WTC11 (cell line): ENCODE data around the gene ANKRD13A. TPM values are rescaled to one million over a fixed set of nuclear protein-coding genes. Genes with fewer than 3 reads are reported as not detected.

Experiments
- ATAC-seq: fragments of 200-7000 bp; cut with Tn5 transposase; 2 replicates; pipeline ENCODE4 v1.10.0; 2021; ENCODE audit warnings: mild to moderate bottlenecking, moderate library complexity
- CTCF ChIA-PET: fragments of 300-600 bp; sonication (Branson Sonifier 250); formaldehyde crosslinking; loops from one replicate; lab custom pipeline; 2021; ENCODE audit warnings: antibody characterized with exemption; lab: Charles Lee
- POLR2A ChIA-PET: fragments of 350-600 bp; sonication (Branson Sonifier 250); formaldehyde crosslinking; loops from one replicate; lab custom pipeline; 2021; ENCODE audit warnings: antibody characterized with exemption; lab: Charles Lee
- DNase-seq: peaks from one replicate; pipeline ENCODE4 v3.0.0; 2021; ENCODE audit warnings: low spot score
- H3K27ac Mint-ChIP-seq: 2 replicates; pipeline ENCODE4 v1.8.0; 2021; ENCODE audit warnings: mixed read lengths
- H3K27me3 Mint-ChIP-seq: 2 replicates; pipeline ENCODE4 v1.8.0; 2021; ENCODE audit warnings: low read depth, mild to moderate bottlenecking, moderate library complexity, mixed read lengths
- H3K36me3 Mint-ChIP-seq: 2 replicates; pipeline ENCODE4 v1.8.0; 2021; ENCODE audit warnings: mixed read lengths
- H3K4me1 Mint-ChIP-seq: 2 replicates; pipeline ENCODE4 v1.8.0; 2022; ENCODE audit warnings: mixed read lengths
- H3K4me3 Mint-ChIP-seq: 2 replicates; pipeline ENCODE4 v1.8.0; 2021; ENCODE audit warnings: mild to moderate bottlenecking, moderate library complexity, mixed read lengths
- H3K9me3 Mint-ChIP-seq: 2 replicates; pipeline ENCODE4 v1.8.0; 2021; ENCODE audit warnings: mixed read lengths
- E2F1 ChIP-seq: sonication (generic); formaldehyde crosslinking; IDR thresholded peaks from 2 replicates; pipeline ENCODE4 v1.8.0; 2022; ENCODE audit warnings: mild to moderate bottlenecking, missing genetic modification reagents
- E2F5 ChIP-seq: sonication (generic); formaldehyde crosslinking; IDR thresholded peaks from 2 replicates; pipeline ENCODE4 v1.8.1; 2022; ENCODE audit warnings: mild to moderate bottlenecking, moderate library complexity, missing genetic modification reagents
- FOXP4 ChIP-seq: sonication (generic); formaldehyde crosslinking; IDR thresholded peaks from 2 replicates; pipeline ENCODE4 v1.8.0; 2022; ENCODE audit warnings: mild to moderate bottlenecking, missing genetic modification reagents
- GABPB1 ChIP-seq: sonication (generic); formaldehyde crosslinking; IDR thresholded peaks from 2 replicates; pipeline ENCODE4 v1.8.1; 2023; ENCODE audit warnings: mild to moderate bottlenecking, missing genetic modification reagents
- HMGXB4 ChIP-seq: sonication (generic); formaldehyde crosslinking; IDR thresholded peaks from 2 replicates; pipeline ENCODE4 v1.8.1; 2023; ENCODE audit warnings: mild to moderate bottlenecking, moderate library complexity, missing genetic modification reagents
- IRF2 ChIP-seq: sonication (generic); formaldehyde crosslinking; IDR thresholded peaks from 2 replicates; pipeline ENCODE4 v1.8.0; 2022; ENCODE audit warnings: low read depth, missing genetic modification reagents, borderline replicate concordance
- JAZF1 ChIP-seq: fragments of 250-450 bp; sonication (Bioruptor Pico); IDR thresholded peaks from 2 replicates; pipeline ENCODE4 v1.9.0; 2021; ENCODE audit warnings: moderate library complexity, mild to moderate bottlenecking, inconsistent platforms
- KAT7 ChIP-seq: sonication (generic); formaldehyde crosslinking; IDR thresholded peaks from 2 replicates; pipeline ENCODE4 v1.8.1; 2023; ENCODE audit warnings: missing genetic modification reagents, mild to moderate bottlenecking, borderline replicate concordance
- MAX ChIP-seq: sonication (generic); formaldehyde crosslinking; IDR thresholded peaks from 2 replicates; pipeline ENCODE4 v1.8.0; 2022; ENCODE audit warnings: mild to moderate bottlenecking, missing genetic modification reagents
- NFYB ChIP-seq: sonication (generic); formaldehyde crosslinking; conservative IDR thresholded peaks from 2 replicates; pipeline ENCODE4 v1.8.0; 2022; ENCODE audit warnings: low read depth, missing genetic modification reagents
- NR1H2 ChIP-seq: sonication (generic); formaldehyde crosslinking; IDR thresholded peaks from 2 replicates; pipeline ENCODE4 v1.9.0; 2021; ENCODE audit warnings: mild to moderate bottlenecking, moderate library complexity, missing genetic modification reagents
- OVOL2 ChIP-seq: fragments of 250-450 bp; sonication (Bioruptor Pico); IDR thresholded peaks from 2 replicates; pipeline ENCODE4 v1.9.0; 2021; ENCODE audit warnings: mild to moderate bottlenecking, borderline replicate concordance
- PRRX2 ChIP-seq: fragments of 250-450 bp; sonication (Bioruptor Pico); IDR thresholded peaks from 2 replicates; pipeline ENCODE4 v1.8.0; 2021; ENCODE audit warnings: mild to moderate bottlenecking
- SP1 ChIP-seq: sonication (generic); formaldehyde crosslinking; conservative IDR thresholded peaks from 2 replicates; pipeline ENCODE4 v1.8.1; 2022; ENCODE audit warnings: missing genetic modification reagents
- STAT6 ChIP-seq: sonication (generic); formaldehyde crosslinking; conservative IDR thresholded peaks from 2 replicates; pipeline ENCODE4 v1.8.1; 2023; ENCODE audit warnings: mild to moderate bottlenecking, low read depth, missing genetic modification reagents, moderate library complexity
- TCF7 ChIP-seq: sonication (generic); formaldehyde crosslinking; IDR thresholded peaks from 2 replicates; pipeline ENCODE4 v1.8.0; 2022; ENCODE audit warnings: mild to moderate bottlenecking, low read depth, missing genetic modification reagents, moderate library complexity
- ZNF232 ChIP-seq: sonication (generic); formaldehyde crosslinking; IDR thresholded peaks from 2 replicates; pipeline ENCODE4 v1.8.0; 2022; ENCODE audit warnings: mild to moderate bottlenecking, missing genetic modification reagents
- ZNF416 ChIP-seq: fragments of 250-450 bp; sonication (Bioruptor Pico); IDR thresholded peaks from 2 replicates; pipeline ENCODE4 v1.9.0; 2021; ENCODE audit warnings: mild to moderate bottlenecking, inconsistent platforms
- ZNF423 ChIP-seq: fragments of 250-450 bp; sonication (Bioruptor Pico); IDR thresholded peaks from 2 replicates; pipeline ENCODE4 v2.1.2; 2022; ENCODE audit warnings: mild to moderate bottlenecking, moderate library complexity
- ZNF425 ChIP-seq: fragments of 250-450 bp; sonication (Bioruptor Pico); conservative IDR thresholded peaks from 2 replicates; pipeline ENCODE4 v1.9.0; 2021; ENCODE audit warnings: mild to moderate bottlenecking
- total RNA-seq: library from RNA; stranded (reverse); gene quantifications from 3 replicates; pipeline ENCODE4 v1.2.3, GENCODE V29; 2021

ANKRD13A gene
- total RNA-seq, 1 experiment from 2014 or later, result 22.4 TPM

GRCh38 chr12:109995686-109996482 lies 3.3 kb upstream of the ANKRD13A start, which contains the start of gene GIT2 (continued):
- TF ChIP-seq HMGXB4, result peak; percentile 72; the same call in 1 of the 2 replicates
- TF ChIP-seq NR1H2 (CRISPR knock-in tag), result no peak
- 0 out of 2 replicates have a peak, but pooled peaks have one; percentile 53 for TF ChIP-seq GABPB1 (CRISPR knock-in tag)
- no peak for TF ChIP-seq ZNF425 (CRISPR knock-in tag)
- TF ChIP-seq E2F1 (CRISPR knock-in tag), result no peak
- 0 out of 2 replicates have a peak, but pooled peaks have one; percentile 80 for TF ChIP-seq ZNF232
- peak; percentile 39; the same call in 1 of the 2 replicates for TF ChIP-seq SP1 (CRISPR knock-in tag)

- TF ChIP-seq ZNF416 (CRISPR knock-in tag) (no peak), TCF7 (no peak), ZNF423 (CRISPR knock-in tag) (no peak), MAX (no peak), E2F5 (CRISPR knock-in tag) (no peak), NFYB (CRISPR knock-in tag) (no peak), JAZF1 (no peak), KAT7 (CRISPR knock-in tag) (no peak), IRF2 (CRISPR knock-in tag) (no peak), FOXP4 (CRISPR knock-in tag) (no peak), OVOL2 (CRISPR knock-in tag) (no peak), PRRX2 (CRISPR knock-in tag) (no peak), STAT6 (no peak)
- Mint-ChIP-seq H3K9me3 (no peaks in the 10 kb centered on the region), H3K27me3 (peaks cover 13% of the 10 kb centered on the region), H3K36me3 (no peaks in the 10 kb centered on the region; the same call in 1 of the 2 replicates), H3K4me3 (peak overlapping the region; percentile 93), H3K27ac (peak overlapping the region; percentile 92), H3K4me1 (peaks cover 33% of the 10 kb centered on the region)
- POLR2A ChIA-PET, result no interaction called here
- CTCF ChIA-PET, result no interaction called here
- no peak for ATAC-seq
- DNase-seq, result no peak
Measured at GRCh38 chr12:109996483-109996853, 2.8 kb upstream of the ANKRD13A start.
